ENCODE results near the gene SEPTIN11.
"Not testable (repeated sequence)": the region's sequence is repeated elsewhere in the genome, so short reads cannot be mapped to it uniquely, and the experiment has no call there.

Gene SEPTIN11

GRCh38 chr4:76952071-76952470, 2.5 kb downstream of the SEPTIN11 start:
- DNase-seq (ENCODE audit: low read depth): no peak

GRCh38 chr4:76952656-76953582, 3.4 kb downstream of the SEPTIN11 start:
- no peak for DNase-seq (ENCODE audit: low read depth)

- no peak for DNase-seq (ENCODE audit: low read depth)
Measured at GRCh38 chr4:76953956-76954355, 4.4 kb downstream of the SEPTIN11 start.

GRCh38 chr4:76954489-76954888, 4.9 kb downstream of the SEPTIN11 start:
- DNase-seq (ENCODE audit: low read depth): no peak

- DNase-seq (ENCODE audit: low read depth): no peak
Measured at GRCh38 chr4:76955182-76955581, 5.6 kb downstream of the SEPTIN11 start.

- no peak for DNase-seq (ENCODE audit: low read depth)
Measured at GRCh38 chr4:76957004-76957738, 7.6 kb downstream of the SEPTIN11 start.

- no peak for DNase-seq (ENCODE audit: low read depth)
Measured at GRCh38 chr4:76958891-76959290, 9.3 kb downstream of the SEPTIN11 start.

GRCh38 chr4:76960014-76960413, 10.5 kb downstream of the SEPTIN11 start:
- DNase-seq (ENCODE audit: low read depth): no peak

- DNase-seq (ENCODE audit: low read depth): no peak
Measured at GRCh38 chr4:76962406-76963130, 13.0 kb downstream of the SEPTIN11 start.

GRCh38 chr4:76963131-76963750, 13.7 kb downstream of the SEPTIN11 start:
- no peak for DNase-seq (ENCODE audit: low read depth)

GRCh38 chr4:76963927-76964326, 14.4 kb downstream of the SEPTIN11 start:
- DNase-seq (ENCODE audit: low read depth): not testable (repeated sequence)

GRCh38 chr4:76964769-76965168, 15.2 kb downstream of the SEPTIN11 start:
- DNase-seq (ENCODE audit: low read depth): no peak

- no peak for DNase-seq (ENCODE audit: low read depth)
Measured at GRCh38 chr4:76965866-76966579, 16.5 kb downstream of the SEPTIN11 start.

GRCh38 chr4:76968937-76969336, 19.4 kb downstream of the SEPTIN11 start:
- DNase-seq (ENCODE audit: low read depth): no peak

GRCh38 chr4:76969495-76969894, 19.9 kb downstream of the SEPTIN11 start:
- DNase-seq (ENCODE audit: low read depth): no peak

- DNase-seq (ENCODE audit: low read depth): no peak
Measured at GRCh38 chr4:76969941-76970529, 20.5 kb downstream of the SEPTIN11 start.

GRCh38 chr4:76972306-76972705, 22.8 kb downstream of the SEPTIN11 start:
- DNase-seq (ENCODE audit: low read depth): no peak

- no peak for DNase-seq (ENCODE audit: low read depth)
Measured at GRCh38 chr4:76974150-76974549, 24.6 kb downstream of the SEPTIN11 start.

GRCh38 chr4:76977113-76977512, 27.6 kb downstream of the SEPTIN11 start:
- DNase-seq (ENCODE audit: low read depth): no peak

GRCh38 chr4:76977736-76978350, 28.3 kb downstream of the SEPTIN11 start:
- DNase-seq (ENCODE audit: low read depth): no peak
